ENCODE data around the gene ARID1B.

- TF ChIP-seq RAD21 (IDR thresholded peaks at IDR 0.05; ENCODE audit: low read depth) (no peak), YY1 (IDR thresholded peaks at IDR 0.05; ENCODE audit: extremely low read depth, insufficient replicate concordance, low read depth, low read length) (no peak), ZNF274 (IDR thresholded peaks at IDR 0.05; ENCODE audit: low read depth, low read length) (no peak), POLR2A (IDR thresholded peaks at IDR 0.05; ENCODE audit: borderline replicate concordance, extremely low read depth, insufficient read depth, insufficient read length) (no peak), TCF7L2 (IDR thresholded peaks at IDR 0.05; ENCODE audit: borderline replicate concordance, extremely low read depth, insufficient read depth, insufficient read length) (no peak), POLR2AphosphoS5 (IDR thresholded peaks at IDR 0.05; ENCODE audit: low read depth, low read length) (no peak), SP1 (IDR thresholded peaks at IDR 0.05; ENCODE audit: low read depth) (no peak), ZBTB33 (IDR thresholded peaks at IDR 0.05; ENCODE audit: extremely low read depth, insufficient replicate concordance, low read length) (no peak), EZH2phosphoT487 (IDR thresholded peaks at IDR 0.05; ENCODE audit: borderline replicate concordance) (no peak), EZH2 (IDR thresholded peaks at IDR 0.05) (no peak)
- TF ChIP-seq, protein P1, sequence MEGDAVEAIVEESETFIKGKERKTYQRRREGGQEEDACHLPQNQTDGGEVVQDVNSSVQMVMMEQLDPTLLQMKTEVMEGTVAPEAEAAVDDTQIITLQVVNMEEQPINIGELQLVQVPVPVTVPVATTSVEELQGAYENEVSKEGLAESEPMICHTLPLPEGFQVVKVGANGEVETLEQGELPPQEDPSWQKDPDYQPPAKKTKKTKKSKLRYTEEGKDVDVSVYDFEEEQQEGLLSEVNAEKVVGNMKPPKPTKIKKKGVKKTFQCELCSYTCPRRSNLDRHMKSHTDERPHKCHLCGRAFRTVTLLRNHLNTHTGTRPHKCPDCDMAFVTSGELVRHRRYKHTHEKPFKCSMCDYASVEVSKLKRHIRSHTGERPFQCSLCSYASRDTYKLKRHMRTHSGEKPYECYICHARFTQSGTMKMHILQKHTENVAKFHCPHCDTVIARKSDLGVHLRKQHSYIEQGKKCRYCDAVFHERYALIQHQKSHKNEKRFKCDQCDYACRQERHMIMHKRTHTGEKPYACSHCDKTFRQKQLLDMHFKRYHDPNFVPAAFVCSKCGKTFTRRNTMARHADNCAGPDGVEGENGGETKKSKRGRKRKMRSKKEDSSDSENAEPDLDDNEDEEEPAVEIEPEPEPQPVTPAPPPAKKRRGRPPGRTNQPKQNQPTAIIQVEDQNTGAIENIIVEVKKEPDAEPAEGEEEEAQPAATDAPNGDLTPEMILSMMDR (IDR thresholded peaks at IDR 0.05 in 2 of 3, conservative IDR thresholded peaks at IDR 0.05 in 1 of 3; ENCODE audit: borderline replicate concordance in 1 of 3, insufficient read depth in 1 of 3, low read depth in 2 of 3, low read length in 2 of 3), result no peak
- TF ChIP-seq, protein P2, sequence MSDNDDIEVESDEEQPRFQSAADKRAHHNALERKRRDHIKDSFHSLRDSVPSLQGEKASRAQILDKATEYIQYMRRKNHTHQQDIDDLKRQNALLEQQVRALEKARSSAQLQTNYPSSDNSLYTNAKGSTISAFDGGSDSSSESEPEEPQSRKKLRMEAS (IDR thresholded peaks at IDR 0.05), result no peak
These were observed 354.1 kb downstream of the ARID1B start for GRCh38 chr6:157131250-157131649.
